GM12873 (cell line): Measurements from ENCODE around the gene FAM83D.

ENCODE experiments used
- TF ChIP-seq, protein P1 (sequence below): IDR thresholded peaks from 2 replicates; pipeline ENCODE4 v1.5.1; 2012; ENCODE audit warnings: low read depth, mild to moderate bottlenecking, moderate library complexity, low read length, control low read depth; ENCODE audit not compliant: insufficient read depth; ENCODE audit errors: missing control alignments

FAM83D gene

DNA sequence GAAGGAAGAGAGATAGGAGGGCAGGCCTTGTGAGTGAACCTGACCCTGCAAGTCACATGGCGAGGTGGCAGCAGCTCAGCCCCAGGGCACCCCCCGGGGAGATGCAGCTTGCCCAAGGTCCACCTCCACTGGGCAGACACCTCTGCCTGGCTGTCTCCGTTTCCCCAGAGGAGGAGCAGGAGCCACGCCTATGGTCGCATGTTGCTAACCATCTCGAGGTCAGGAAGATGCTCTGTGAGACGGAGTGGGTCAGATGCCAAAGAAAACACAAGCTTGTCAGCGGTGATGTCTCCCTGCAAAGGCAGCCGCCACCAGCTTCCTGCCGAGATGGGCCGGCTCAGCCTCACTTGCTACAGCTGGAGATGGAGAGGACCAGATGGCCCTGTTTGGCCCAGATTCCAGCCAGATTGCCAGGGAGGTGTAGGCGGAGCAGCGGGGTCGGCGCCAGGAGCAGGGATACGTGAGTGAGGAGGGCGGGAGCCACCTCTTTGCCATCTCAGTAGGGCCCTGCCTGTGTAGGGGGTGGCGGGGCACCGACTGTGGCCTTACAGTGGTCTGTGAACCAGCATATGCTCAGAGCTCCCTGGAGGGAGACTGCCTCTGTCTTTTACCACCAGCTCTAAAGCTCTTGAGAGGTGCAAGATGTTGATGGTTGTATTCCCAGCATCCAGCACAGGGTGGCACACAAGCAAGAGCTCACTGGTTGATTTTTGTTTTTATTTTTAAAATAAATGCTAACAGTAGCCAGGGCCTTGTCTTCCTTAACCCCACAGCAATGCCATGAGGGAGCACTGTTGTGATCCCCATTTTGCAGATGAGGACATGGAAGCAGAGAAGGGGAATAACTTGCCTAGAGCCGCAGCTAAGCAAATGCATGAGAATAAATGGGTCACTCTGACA lies 42.9 kb upstream of the FAM83D start:
- TF ChIP-seq, protein P1, sequence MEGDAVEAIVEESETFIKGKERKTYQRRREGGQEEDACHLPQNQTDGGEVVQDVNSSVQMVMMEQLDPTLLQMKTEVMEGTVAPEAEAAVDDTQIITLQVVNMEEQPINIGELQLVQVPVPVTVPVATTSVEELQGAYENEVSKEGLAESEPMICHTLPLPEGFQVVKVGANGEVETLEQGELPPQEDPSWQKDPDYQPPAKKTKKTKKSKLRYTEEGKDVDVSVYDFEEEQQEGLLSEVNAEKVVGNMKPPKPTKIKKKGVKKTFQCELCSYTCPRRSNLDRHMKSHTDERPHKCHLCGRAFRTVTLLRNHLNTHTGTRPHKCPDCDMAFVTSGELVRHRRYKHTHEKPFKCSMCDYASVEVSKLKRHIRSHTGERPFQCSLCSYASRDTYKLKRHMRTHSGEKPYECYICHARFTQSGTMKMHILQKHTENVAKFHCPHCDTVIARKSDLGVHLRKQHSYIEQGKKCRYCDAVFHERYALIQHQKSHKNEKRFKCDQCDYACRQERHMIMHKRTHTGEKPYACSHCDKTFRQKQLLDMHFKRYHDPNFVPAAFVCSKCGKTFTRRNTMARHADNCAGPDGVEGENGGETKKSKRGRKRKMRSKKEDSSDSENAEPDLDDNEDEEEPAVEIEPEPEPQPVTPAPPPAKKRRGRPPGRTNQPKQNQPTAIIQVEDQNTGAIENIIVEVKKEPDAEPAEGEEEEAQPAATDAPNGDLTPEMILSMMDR: no peak

DNA sequence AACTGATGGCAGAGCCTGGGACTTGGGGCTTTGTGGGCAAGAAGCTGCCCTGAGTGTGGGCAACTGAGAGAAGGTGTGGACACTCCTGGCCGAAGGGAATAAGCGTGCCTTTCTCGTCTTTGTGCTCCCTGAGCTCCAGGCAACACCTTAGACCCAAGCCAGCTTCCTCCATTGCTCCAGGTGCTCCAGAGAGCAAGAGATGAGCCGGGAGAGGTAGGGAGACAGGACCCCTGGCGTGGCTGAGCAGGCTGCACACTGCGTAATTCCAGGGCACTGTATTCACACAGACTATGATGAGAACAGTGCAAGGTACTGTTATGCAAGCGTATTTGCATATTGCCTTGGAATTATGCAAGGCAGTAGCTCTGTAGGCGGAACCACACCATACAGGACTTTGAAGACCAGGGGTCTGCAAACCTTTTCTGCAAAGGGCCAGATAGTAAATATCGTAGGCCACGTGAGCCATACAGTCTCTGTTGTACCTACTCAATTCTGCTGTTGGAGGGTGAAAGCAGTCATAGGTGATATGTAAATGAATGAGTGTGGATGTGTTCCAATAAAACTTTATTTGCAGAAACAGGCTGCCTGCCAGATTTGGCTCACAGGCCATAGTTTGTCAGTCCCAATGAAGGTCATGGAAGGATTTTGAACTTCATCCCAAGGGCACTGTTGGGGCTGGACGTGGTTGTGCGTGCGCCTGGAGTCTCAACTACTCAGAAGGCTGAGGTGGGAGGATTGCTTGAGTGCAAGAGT lies 42.1 kb upstream of the FAM83D start:
- TF ChIP-seq, protein P1: no peak

DNA sequence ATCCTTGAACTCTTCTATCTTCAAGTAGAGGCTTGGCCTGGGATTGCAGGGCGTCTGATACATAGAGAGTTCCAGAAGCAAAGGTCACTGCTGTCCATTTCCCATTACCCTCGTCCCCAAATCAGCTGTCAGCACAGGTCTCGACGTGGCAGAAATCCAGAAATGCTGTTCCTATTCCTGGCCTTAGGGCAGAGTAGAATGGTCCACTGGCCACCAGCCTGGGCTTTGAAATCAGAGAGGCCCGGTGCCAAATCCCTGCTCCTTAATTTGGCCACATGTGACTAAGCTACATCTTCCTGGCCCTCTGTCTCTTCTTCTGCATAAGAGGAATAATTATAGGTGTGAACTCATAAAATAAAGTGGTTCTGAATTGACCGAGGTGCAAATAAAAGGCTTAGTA lies 40.9 kb upstream of the FAM83D start:
- TF ChIP-seq, protein P1: no peak

DNA sequence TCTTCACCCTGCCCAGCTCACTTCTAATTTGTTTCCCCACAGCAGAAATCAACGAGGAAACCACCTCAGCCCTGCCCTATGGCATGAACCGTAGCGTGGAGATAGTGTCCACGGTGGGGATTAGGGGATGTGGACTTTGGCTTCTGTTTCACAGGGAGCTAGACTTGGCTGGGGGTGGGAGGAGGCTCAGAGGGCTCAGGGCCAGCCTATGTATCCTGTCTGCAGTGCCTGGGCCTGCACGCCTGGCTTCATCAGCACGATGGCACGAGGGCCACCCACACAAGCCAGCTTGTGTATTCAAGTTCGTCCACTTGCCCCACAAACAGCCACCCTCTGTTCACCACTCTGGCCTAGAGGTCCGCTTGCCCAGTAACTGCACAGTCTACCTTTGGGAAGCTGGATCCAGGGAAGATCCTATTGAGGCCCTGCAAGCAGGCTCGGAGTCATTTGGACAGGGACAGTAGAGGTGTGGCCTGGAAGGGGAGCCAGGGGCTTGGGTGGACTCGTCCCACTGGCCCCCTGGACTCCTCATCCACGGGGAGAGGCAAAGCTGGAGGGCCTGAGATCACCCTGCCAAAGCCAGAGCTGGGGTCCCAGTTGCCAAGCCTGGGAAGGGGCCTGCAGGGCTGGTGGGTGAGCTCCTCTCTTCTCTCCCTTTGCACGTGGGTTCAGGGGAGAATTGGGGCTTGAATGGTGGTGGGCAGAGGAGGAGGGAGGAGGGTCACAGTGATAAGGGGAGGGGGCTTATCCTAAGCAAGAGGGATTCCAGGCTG lies 38.0 kb upstream of the FAM83D start:
- TF ChIP-seq, protein P1: no peak

DNA sequence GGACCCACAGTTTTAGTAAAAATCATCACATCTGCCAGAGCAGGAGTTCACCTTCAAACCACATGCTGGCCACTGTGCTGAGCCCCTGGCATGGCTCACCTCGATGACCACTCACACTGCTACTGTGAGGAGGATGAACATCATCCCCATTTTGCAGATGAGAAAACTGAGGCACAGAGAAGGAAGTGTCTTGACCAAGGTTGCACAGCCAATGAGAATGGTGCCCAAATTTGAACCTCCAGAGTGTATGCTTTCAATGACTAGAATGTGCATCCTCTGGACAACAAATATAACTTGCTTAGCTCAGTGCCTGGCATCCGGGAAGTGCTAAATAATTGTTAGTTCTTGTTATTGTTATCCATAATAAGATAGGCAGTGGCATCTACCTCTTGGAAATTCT lies 37.2 kb upstream of the FAM83D start:
- TF ChIP-seq, protein P1: no peak

DNA sequence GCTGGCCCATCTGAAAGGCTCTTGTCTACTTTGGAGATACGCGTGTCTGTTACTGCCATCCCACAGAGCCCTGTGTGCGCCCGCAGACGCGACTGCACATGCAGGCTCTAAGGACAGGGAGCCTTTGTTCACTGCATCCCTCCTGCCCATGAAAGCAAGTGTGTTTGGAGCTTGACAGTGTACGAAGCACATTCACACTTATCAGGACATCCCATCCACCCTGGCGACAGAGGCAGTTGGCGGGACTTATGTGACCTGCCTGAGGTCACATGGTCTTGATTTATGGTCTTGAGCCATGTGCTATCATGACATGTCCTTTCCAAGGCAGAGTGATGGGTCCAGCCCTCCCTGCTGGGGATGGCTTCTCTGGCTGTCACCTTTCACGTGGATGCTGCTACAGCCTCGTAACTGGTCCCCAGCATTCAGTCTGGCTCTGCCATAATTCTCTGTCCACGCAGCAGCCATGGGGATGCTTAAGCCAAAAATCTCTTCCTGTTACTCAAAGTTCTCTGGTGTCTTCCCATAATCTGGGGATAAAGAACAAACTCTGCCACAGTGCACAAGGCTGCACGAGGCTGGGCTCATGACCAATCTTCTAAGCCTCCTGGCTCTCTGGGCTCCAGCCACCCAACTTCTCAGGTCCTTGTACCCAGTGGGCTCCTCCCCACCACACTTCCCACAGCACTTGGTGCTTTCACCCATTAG lies 36.3 kb upstream of the FAM83D start:
- TF ChIP-seq, protein P1: no peak
